Activated T-cell treated with anti-CD3 and anti-CD28 coated beads, Interleukin-2, amount 50 U/mL, for 1 hour (primary cell): ENCODE measurements around the gene MAGEB10.
"Not testable (repeated sequence)": the region's sequence is repeated elsewhere in the genome, so short reads cannot be mapped to it uniquely, and the experiment has no call there.

Source experiments
- DNase-seq: peaks from one replicate; pipeline ENCODE4 v3.0.0-alpha.2; 2020

The MAGEB10 gene, protein sequence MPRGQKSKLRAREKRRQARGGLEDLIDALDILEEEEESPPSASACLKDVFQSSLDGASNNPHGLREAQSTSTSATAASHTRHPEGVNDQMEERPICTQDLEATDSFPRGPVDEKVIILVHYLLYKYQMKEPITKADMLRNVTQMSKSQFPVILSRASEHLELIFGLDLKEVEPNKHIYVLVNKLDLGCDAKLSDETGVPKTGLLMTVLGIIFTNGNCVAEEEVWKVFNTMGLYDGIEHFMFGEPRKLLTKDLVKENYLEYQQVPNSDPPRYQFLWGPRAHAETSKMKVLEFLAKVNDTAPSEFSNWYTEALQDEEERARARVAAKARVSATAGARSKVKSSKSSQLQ

DNA sequence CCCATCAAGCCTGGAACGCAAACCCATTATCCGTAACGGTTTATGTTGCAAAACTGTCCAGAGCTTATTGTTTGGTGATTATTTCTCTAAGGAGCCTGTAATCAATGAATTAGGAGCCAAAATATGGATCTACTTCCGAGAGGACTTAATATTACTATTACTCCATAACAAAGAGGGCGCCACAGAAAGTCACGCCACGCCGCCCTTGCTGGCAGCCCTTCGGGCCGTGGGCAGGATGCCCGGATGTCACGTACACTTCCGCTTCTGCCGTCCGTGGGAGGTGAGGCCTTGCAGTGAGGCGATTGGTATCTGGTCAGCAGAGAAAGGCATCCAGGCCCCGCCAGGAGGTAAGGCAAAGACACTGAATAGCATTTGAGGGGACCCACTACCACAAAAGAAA is at the start of gene MAGEB10:
TSS of gene MAGEB10 (plus strand) at position 301 of the 400 bp plus-strand sequence. CDS start 13,317 bp downstream, outside the sequence.
- no peak for DNase-seq

DNA sequence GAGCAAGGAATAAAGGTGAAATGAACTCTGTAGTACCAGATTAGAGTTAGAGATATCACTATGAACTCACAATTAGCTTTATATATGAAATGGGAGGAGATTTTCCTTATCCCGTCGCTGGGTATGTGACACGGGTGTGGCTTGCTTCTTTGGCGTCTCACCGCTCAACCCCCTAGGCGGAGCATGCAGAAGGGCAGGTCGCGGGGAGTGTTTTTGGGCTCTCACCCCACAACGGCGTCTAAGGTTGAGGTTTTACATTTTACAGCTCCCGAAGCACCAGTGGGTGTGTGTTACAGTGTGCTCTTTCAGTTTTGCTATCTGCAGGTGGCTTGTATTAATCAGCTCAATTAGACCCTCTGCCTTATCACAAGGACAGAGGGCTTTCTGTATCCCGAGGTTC is 42.1 kb upstream of the MAGEB10 start:
- DNase-seq, result no peak

- no peak for DNase-seq
These were observed 40.4 kb upstream of the MAGEB10 start for GRCh38 chrX:27767387-27767786.

DNA sequence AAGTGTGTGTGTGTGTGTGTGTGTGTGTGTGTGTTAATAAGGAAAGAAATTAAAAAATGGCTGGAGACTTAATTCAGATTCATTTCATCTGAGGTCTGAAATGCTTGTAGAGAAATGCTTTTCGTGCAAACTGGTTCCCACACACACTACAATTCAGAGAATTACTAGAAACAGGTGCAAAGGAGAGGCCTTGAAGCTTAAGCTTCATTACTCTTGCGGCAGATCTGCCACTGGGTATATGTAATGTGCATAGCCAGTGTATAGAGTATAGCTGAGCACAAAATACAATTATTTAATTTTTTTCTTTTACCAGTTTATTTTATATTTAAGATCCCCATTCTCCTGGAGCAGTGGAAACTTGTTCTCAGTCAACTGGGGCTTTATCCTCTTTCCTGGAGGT is 31.8 kb upstream of the MAGEB10 start:
- DNase-seq, result no peak

GRCh38 chrX:27796640-27797257 is 11.0 kb upstream of the MAGEB10 start:
- DNase-seq, result no peak

DNA sequence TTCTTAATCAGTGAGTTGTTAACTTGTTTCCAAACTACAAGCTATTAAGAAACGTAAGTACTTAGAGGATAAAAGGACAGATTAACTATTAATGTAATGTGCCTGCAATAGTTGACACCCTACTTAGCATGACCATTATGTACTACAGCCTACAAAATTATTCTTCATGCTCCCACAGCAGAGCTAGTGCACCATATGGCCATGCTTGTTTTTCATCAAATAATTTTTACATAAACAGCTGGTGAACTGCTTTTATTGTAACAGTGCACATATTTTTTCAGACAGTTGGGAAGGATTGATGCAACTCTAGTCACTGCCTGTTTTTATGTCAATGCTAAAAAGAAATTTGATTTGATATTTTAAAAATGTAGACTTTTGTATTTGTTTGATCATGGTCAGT is 10.2 kb upstream of the MAGEB10 start:
- DNase-seq, result no peak

DNA sequence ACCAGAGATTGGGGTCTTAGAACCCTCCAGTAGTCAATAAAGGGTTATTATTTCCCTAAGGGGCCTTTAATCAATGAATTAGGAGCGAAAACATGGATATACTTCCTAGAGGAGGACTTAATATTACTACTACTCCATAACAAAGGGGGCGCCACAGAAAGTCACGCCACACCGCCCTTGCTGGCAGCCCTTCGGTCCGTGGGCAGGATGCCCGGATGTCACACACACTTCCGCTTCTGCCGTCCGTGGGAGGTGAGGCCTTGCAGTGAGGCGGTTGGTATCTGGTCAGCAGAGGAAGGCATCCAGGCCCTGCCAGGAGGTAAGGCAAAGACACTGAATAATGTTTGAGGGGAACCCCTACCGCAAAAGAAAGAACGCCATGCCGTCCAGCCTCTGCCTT is 436 bp downstream of the MAGEB10 start:
- no peak for DNase-seq

DNA sequence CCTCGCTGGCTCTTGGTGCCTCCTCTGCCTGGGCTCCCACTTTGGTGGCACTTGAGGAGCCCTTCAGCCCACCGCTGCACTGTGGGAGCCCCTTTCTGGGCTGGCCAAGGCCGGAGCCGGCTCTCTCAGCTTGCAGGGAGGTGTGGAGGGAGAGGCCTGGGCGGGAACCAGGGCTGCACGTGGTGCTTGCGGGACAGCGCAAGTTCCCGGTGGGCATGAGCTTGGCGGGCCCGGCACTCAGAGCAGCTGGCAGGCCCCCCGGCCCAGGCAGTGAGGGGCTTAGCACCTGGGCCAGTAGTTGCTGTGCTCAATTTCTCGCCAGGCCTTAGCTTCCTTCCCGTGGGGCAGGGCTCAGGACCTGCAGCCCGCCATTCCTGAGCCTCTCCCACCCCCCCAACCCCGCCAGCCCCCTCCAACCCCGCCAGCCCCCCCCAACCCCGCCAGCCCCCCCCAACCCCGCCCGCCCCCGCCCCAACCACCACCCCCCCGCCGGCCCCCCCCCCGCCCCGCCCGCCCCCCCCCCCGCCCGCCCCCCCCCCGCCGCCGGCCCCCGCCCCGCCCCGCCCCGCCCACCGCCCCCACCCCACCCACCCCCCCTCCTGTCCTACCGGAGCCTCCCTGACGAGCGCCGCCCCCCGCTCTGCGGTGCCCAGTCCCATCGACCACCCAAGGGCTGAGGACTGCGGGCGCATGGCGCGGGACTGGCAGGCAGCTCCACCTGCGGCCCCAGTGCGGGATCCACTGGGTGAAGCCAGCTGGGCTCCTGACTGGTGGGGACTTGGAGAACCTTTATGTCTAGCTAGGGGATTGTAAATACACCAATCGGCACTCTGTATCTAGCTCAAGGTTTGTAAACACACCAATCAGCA is 1.4 kb downstream of the MAGEB10 start:
- not testable (repeated sequence) for DNase-seq

- DNase-seq, result no peak
These were observed 7.4 kb downstream of the MAGEB10 start for GRCh38 chrX:27815209-27815608.

- DNase-seq, result no peak
These were observed 16.0 kb downstream of the MAGEB10 start for GRCh38 chrX:27823812-27824211.

DNA sequence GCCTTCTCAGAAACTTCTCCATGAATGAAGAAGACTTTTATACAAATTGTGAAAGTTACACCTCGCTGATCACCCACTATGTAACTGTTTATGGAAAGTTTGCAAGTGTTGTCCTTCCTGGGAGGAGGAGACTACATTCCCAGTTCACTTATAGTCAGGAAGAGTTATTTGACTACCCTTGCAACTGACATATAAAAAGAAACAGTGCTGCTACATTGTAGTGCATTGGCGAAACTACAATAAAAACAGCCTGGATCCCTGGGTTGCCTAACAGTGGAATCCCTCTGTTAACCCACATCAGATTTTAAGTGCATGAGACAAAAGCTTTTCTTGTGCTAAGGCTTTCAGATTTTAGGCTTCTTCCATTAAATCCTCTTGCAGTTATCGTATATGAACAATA is 30.4 kb downstream of the MAGEB10 start:
- DNase-seq, result no peak

- DNase-seq, result no peak
These were observed 33.1 kb downstream of the MAGEB10 start for GRCh38 chrX:27840881-27841280.

- no peak for DNase-seq
These were observed 35.1 kb downstream of the MAGEB10 start for GRCh38 chrX:27842859-27843258.

DNA sequence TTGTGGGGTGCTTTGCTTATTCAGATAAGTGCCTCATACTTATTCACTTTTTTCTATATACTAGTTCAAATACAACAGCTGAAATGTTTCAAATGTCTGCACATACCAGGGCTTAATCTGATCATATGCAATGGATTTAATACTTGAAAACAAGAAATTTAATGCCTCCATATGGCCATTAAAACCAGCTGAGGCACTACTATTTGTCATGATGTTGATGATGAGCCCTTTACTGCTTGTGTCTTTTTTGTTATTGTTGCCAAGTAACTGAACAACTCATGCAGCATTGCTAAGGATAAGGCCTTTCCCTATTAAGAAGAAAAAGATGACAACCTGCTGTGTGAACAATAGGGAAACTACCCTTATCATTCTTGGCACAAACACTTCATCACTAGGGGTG is 52.5 kb downstream of the MAGEB10 start:
- no peak for DNase-seq

DNA sequence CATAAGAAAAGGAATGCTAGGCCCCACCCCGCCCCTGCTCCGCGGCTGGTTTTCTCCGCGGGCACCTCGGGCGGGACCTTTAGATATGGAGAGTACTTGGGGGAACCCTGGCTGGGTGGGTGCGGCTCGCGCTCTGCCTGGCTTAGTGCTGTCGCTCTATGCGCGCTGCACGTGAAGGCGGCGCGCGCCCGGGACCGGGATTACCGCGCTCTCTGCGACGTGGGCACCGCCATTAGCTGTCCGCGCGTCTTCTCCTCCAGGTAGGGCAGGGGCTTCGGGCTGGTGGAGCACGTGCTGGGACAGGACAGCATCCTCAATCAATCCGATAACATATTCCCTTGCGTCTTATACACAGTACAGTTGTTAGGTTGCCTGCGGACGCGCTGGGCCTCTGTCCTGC is 56.0 kb downstream of the MAGEB10 start:
- DNase-seq, result no peak
